Mesenchymal stem cell (in vitro differentiated cells and primary cell): ENCODE measurements around the gene SNTN.
"Not testable (repeated sequence)": the region's sequence is repeated elsewhere in the genome, so short reads cannot be mapped to it uniquely, and the experiment has no call there.

Experiments used
- DNase-seq: peaks from one replicate; pipeline ENCODE4 v3.0.0-alpha.2; 2013
- H2AFZ ChIP-seq: one replicate; pipeline ENCODE4 v1.6.1; 2013; ENCODE audit warnings: low read depth, mild to moderate bottlenecking, control low read depth, inconsistent platforms, low read length, moderate library complexity
- H2AK5ac ChIP-seq: 2 replicates; pipeline ENCODE4 v1.6.1; 2013; ENCODE audit warnings: low read length, moderate library complexity, mild to moderate bottlenecking, inconsistent platforms; ENCODE audit not compliant: severe bottlenecking
- H2BK120ac ChIP-seq: one replicate; pipeline ENCODE4 v1.6.1; 2013; ENCODE audit warnings: low read depth, mild to moderate bottlenecking, inconsistent platforms, low read length, moderate library complexity
- H2BK12ac ChIP-seq, 2 experiments: one replicate each; pipeline ENCODE4 v1.6.1; 2013; ENCODE audit warnings: inconsistent platforms in 2 of 2, low read length in 2 of 2, mild to moderate bottlenecking in 2 of 2, moderate library complexity in 2 of 2, control low read depth in 1 of 2
- H2BK15ac ChIP-seq: one replicate; pipeline ENCODE4 v1.6.1; 2013; ENCODE audit warnings: mild to moderate bottlenecking, low read depth, inconsistent platforms; ENCODE audit not compliant: poor library complexity, severe bottlenecking
- H2BK5ac ChIP-seq: 2 replicates; pipeline ENCODE4 v1.6.1; 2013; ENCODE audit warnings: low read depth, mild to moderate bottlenecking, low read length, control low read depth, inconsistent platforms; ENCODE audit not compliant: poor library complexity, severe bottlenecking
- H3K14ac ChIP-seq, 2 experiments: one replicate each; pipeline ENCODE4 v1.6.1; 2013; ENCODE audit warnings: inconsistent platforms in 2 of 2, low read length in 2 of 2, control low read depth in 1 of 2, mild to moderate bottlenecking in 1 of 2, moderate library complexity in 1 of 2
- H3K18ac ChIP-seq, 2 experiments: one replicate each; pipeline ENCODE4 v1.6.1; 2013; ENCODE audit warnings: inconsistent platforms in 2 of 2, low read length in 2 of 2, control low read depth in 1 of 2, low read depth in 1 of 2, mild to moderate bottlenecking in 1 of 2
- H3K23ac ChIP-seq, 2 experiments: one replicate each; pipeline ENCODE4 v1.6.1; 2013; ENCODE audit warnings: inconsistent platforms in 2 of 2, low read length in 2 of 2, mild to moderate bottlenecking in 2 of 2, moderate library complexity in 2 of 2, control low read depth in 1 of 2
- H3K27ac ChIP-seq: 2 replicates; pipeline ENCODE4 v1.5.1; 2013; ENCODE audit warnings: mild to moderate bottlenecking, moderate library complexity, low read length, control low read depth, inconsistent platforms; ENCODE audit not compliant: poor library complexity, severe bottlenecking
- H3K27me3 ChIP-seq, 2 experiments: 2 replicates each; pipeline versions ENCODE4 v1.6.1 to v1.7.0; 2013; ENCODE audit warnings: low read length in 2 of 2, mild to moderate bottlenecking in 2 of 2, moderate library complexity in 2 of 2, control low read depth in 1 of 2, inconsistent platforms in 1 of 2; ENCODE audit not compliant: control insufficient read depth in 1 of 2, insufficient read depth in 1 of 2
- H3K36me3 ChIP-seq, 2 experiments: 2 replicates each; pipeline versions ENCODE4 v1.6.1 to v1.7.0; 2013; ENCODE audit warnings: low read length in 2 of 2, control low read depth in 1 of 2, inconsistent platforms in 1 of 2, low read depth in 1 of 2, mild to moderate bottlenecking in 1 of 2; ENCODE audit not compliant: insufficient read depth in 2 of 2, control insufficient read depth in 1 of 2
- H3K4ac ChIP-seq, 2 experiments: one replicate each; pipeline ENCODE4 v1.6.1; 2013; ENCODE audit warnings: inconsistent platforms in 2 of 2, low read length in 2 of 2, mild to moderate bottlenecking in 2 of 2, moderate library complexity in 2 of 2, control low read depth in 1 of 2, low read depth in 1 of 2
- H3K4me1 ChIP-seq: 2 replicates; pipeline ENCODE4 v1.6.1; 2013; ENCODE audit warnings: low read depth, low read length, control low read depth; ENCODE audit not compliant: control insufficient read depth, insufficient read depth
- H3K4me2 ChIP-seq: 2 replicates; pipeline ENCODE4 v1.6.1; 2013; ENCODE audit warnings: low read length, mild to moderate bottlenecking, inconsistent platforms; ENCODE audit not compliant: poor library complexity, severe bottlenecking
- H3K4me3 ChIP-seq, 2 experiments: 2 replicates each; pipeline versions ENCODE4 v1.5.1 to v1.7.0; 2013; ENCODE audit warnings: low read length in 2 of 2, mild to moderate bottlenecking in 2 of 2, control low read depth in 1 of 2, low read depth in 1 of 2; ENCODE audit not compliant: insufficient read depth in 1 of 2
- H3K79me1 ChIP-seq: replicated peaks from 2 replicates; pipeline ENCODE4 v1.6.1; 2013; ENCODE audit warnings: mild to moderate bottlenecking, control low read depth, low read length, inconsistent platforms; ENCODE audit not compliant: poor library complexity, severe bottlenecking
- H3K9ac ChIP-seq: 2 replicates; pipeline ENCODE4 v1.7.0; 2013; ENCODE audit warnings: mild to moderate bottlenecking, low read length, moderate library complexity
- H3K9me3 ChIP-seq: 2 replicates; pipeline ENCODE4 v1.7.0; 2013; ENCODE audit warnings: mild to moderate bottlenecking, low read length; ENCODE audit not compliant: control insufficient read depth
- H4K8ac ChIP-seq: one replicate; pipeline ENCODE4 v1.6.1; 2013; ENCODE audit warnings: inconsistent platforms, mild to moderate bottlenecking, low read length, moderate library complexity
- H4K91ac ChIP-seq: one replicate; pipeline ENCODE4 v1.6.1; 2013; ENCODE audit warnings: mild to moderate bottlenecking, low read length, inconsistent platforms
- WGBS: methylation state at CpG from one replicate; pipeline ENCODE4 v1.1.7; 2013; ENCODE audit warnings: mixed read lengths; 5-methylcytosine and 5-hydroxymethylcytosine counted together

SNTN gene

GRCh38 chr3:63644212-63644797 lies 8.2 kb upstream of the SNTN start:
- H3K4ac ChIP-seq = no peak overlapping the region
- no peak overlapping the region for H3K14ac ChIP-seq
- DNase-seq = no peak
- H3K4me3 ChIP-seq = no peak overlapping the region
- H3K23ac ChIP-seq = no peak overlapping the region
- H2BK120ac ChIP-seq = no peak overlapping the region
- no peaks in the 10 kb centered on the region for H3K36me3 ChIP-seq
- 48% methylated on average over 4 of the region's 5 CpGs for WGBS
- H3K9ac ChIP-seq = no peak overlapping the region
- no peak overlapping the region for H2AFZ ChIP-seq
- H2BK12ac ChIP-seq = no peak overlapping the region
- no peak overlapping the region for H4K91ac ChIP-seq
- no peaks in the 10 kb centered on the region for H3K9me3 ChIP-seq
- no peak overlapping the region for H4K8ac ChIP-seq
- H2AK5ac ChIP-seq = no peak overlapping the region
- H3K4me1 ChIP-seq = no peaks in the 10 kb centered on the region
- H3K18ac ChIP-seq = no peak overlapping the region
- H3K27me3 ChIP-seq = peaks cover 0 to 8% of the 10 kb centered on the region in 2 experiments
- no peak overlapping the region for H3K27ac ChIP-seq
- H3K4me2 ChIP-seq = no peak overlapping the region
- H2BK5ac ChIP-seq = no peak overlapping the region
- no peaks in the 10 kb centered on the region for H3K79me1 ChIP-seq
- no peak overlapping the region for H2BK15ac ChIP-seq

GRCh38 chr3:63644928-63645781 lies 7.3 kb upstream of the SNTN start:
- H3K27me3 ChIP-seq, H3K9ac ChIP-seq, H2BK15ac ChIP-seq, H2AFZ ChIP-seq, H2BK120ac ChIP-seq, H3K36me3 ChIP-seq, H3K4me1 ChIP-seq, H3K79me1 ChIP-seq, H3K9me3 ChIP-seq, H2BK12ac ChIP-seq, H2BK5ac ChIP-seq, H4K8ac ChIP-seq, H3K4me3 ChIP-seq, H4K91ac ChIP-seq, H3K14ac ChIP-seq, H3K4ac ChIP-seq, H3K27ac ChIP-seq, H2AK5ac ChIP-seq, H3K4me2 ChIP-seq, H3K18ac ChIP-seq, DNase-seq, H3K23ac ChIP-seq: not testable (repeated sequence)
- WGBS = 18% methylated on average over 25 of the region's 25 CpGs

GRCh38 chr3:63654211-63654610 lies 1.7 kb downstream of the SNTN start:
- Histone ChIP-seq H2BK12ac (no peak overlapping the region), H2BK15ac (no peak overlapping the region), H2AFZ (no peak overlapping the region), H3K23ac (no peak overlapping the region), H3K79me1 (no peaks in the 10 kb centered on the region), H3K14ac (no peak overlapping the region), H4K8ac (no peak overlapping the region), H3K4me1 (no peaks in the 10 kb centered on the region), H3K36me3 (no peaks in the 10 kb centered on the region), H2BK5ac (no peak overlapping the region), H2BK120ac (no peak overlapping the region), H3K9me3 (no peaks in the 10 kb centered on the region), H3K18ac (no peak overlapping the region), H3K4me3 (no peak overlapping the region), H3K27me3 (no peaks in the 10 kb centered on the region), H3K9ac (no peak overlapping the region), H4K91ac (no peak overlapping the region), H3K4ac (no peak overlapping the region), H3K4me2 (no peak overlapping the region), H2AK5ac (no peak overlapping the region), H3K27ac (no peak overlapping the region)
- no peak for DNase-seq
- WGBS = 65% methylated on average over 4 of the region's 4 CpGs

- DNase-seq = no peak
- H3K27ac ChIP-seq = no peak overlapping the region
- no peak overlapping the region for H2BK12ac ChIP-seq
- no peak overlapping the region for H2BK15ac ChIP-seq
- no peak overlapping the region for H4K8ac ChIP-seq
- H3K14ac ChIP-seq = no peak overlapping the region
- no peak overlapping the region for H3K18ac ChIP-seq
- H2AFZ ChIP-seq = no peak overlapping the region
- no peaks in the 10 kb centered on the region for H3K9me3 ChIP-seq
- 81% methylated on average over 5 of the region's 5 CpGs for WGBS
- no peak overlapping the region for H2AK5ac ChIP-seq
- no peaks in the 10 kb centered on the region for H3K36me3 ChIP-seq
- no peak overlapping the region for H3K4ac ChIP-seq
- no peak overlapping the region for H2BK5ac ChIP-seq
- no peak overlapping the region for H2BK120ac ChIP-seq
- no peaks in the 10 kb centered on the region for H3K79me1 ChIP-seq
- no peak overlapping the region for H3K9ac ChIP-seq
- no peaks in the 10 kb centered on the region for H3K4me1 ChIP-seq
- no peak overlapping the region for H4K91ac ChIP-seq
- H3K4me2 ChIP-seq = no peak overlapping the region
- no peak overlapping the region for H3K4me3 ChIP-seq
- H3K27me3 ChIP-seq = no peaks in the 10 kb centered on the region
- H3K23ac ChIP-seq = no peak overlapping the region
Measured at GRCh38 chr3:63654931-63655330, 2.5 kb downstream of the SNTN start.
